GM18870 (cell line): ENCODE results near the gene ALAD.
"Not testable (repeated sequence)": the region's sequence is repeated elsewhere in the genome, so short reads cannot be mapped to it uniquely, and the experiment has no call there.

Source experiments
- ATAC-seq: cut with Tn5 transposase; IDR thresholded peaks from one replicate; pipeline ENCODE4 v1.9.1; 2021; ENCODE audit warnings: moderate library complexity; ENCODE audit not compliant: unreplicated experiment

The ALAD gene

GRCh38 chr9:113399646-113400200, 1.4 kb downstream of the ALAD start:
- no peak for ATAC-seq

- no peak for ATAC-seq
These were observed 2.3 kb downstream of the ALAD start for GRCh38 chr9:113398796-113399195.

GRCh38 chr9:113397203-113397631, 3.9 kb downstream of the ALAD start:
- no peak for ATAC-seq

- no peak for ATAC-seq
These were observed 5.9 kb downstream of the ALAD start for GRCh38 chr9:113395000-113395861.

- no peak for ATAC-seq
These were observed 7.8 kb downstream of the ALAD start for GRCh38 chr9:113393281-113393680.

GRCh38 chr9:113391917-113392316, 9.2 kb downstream of the ALAD start:
- no peak for ATAC-seq

- ATAC-seq = no peak
These were observed 10.7 kb downstream of the ALAD start for GRCh38 chr9:113390192-113390960.

- no peak for ATAC-seq
These were observed 11.6 kb downstream of the ALAD start for GRCh38 chr9:113389451-113389850.

- no peak for ATAC-seq
These were observed 12.3 kb downstream of the ALAD start for GRCh38 chr9:113388833-113389232.

GRCh38 chr9:113387560-113388230, 13.4 kb downstream of the ALAD start:
- ATAC-seq = no peak

GRCh38 chr9:113386571-113387393, 14.3 kb downstream of the ALAD start:
- no peak for ATAC-seq

GRCh38 chr9:113381909-113382411, 19.1 kb downstream of the ALAD start:
- ATAC-seq = no peak

- ATAC-seq = not testable (repeated sequence)
These were observed 19.6 kb downstream of the ALAD start for GRCh38 chr9:113381441-113381840.

- no peak for ATAC-seq
These were observed 20.2 kb downstream of the ALAD start for GRCh38 chr9:113380869-113381378.

- not testable (repeated sequence) for ATAC-seq
These were observed 21.3 kb downstream of the ALAD start for GRCh38 chr9:113379829-113380210.

GRCh38 chr9:113379094-113379828, 21.8 kb downstream of the ALAD start:
- ATAC-seq = not testable (repeated sequence)

- peak; percentile 82 for ATAC-seq
These were observed 24.2 kb downstream of the ALAD start, which contains the start of gene HDHD3 for GRCh38 chr9:113376634-113377567. Gene HDHD3 (minus strand): TSS chr9:113376986. CDS start chr9:113374354, 2,632 bp downstream.
